OCI-LY7 (cell line): ENCODE data around the gene PCDH12. TPM values are rescaled to one million over a fixed set of nuclear protein-coding genes. Genes with fewer than 3 reads are reported as not detected.

ENCODE experiments used
- BruUV-seq: library from RNA; stranded (reverse); fragments of 400-500 nt; replicated peaks from 2 replicates; lab custom pipeline; 2021; lab: Mats Ljungman, UMichigan
- CTCF ChIA-PET: fragments of 300-600 bp; sonication (Branson Sonifier 250); formaldehyde crosslinking; loops from one replicate; lab custom pipeline; 2022; ENCODE audit warnings: antibody characterized with exemption; ENCODE audit not compliant: unreplicated experiment; lab: Charles Lee
- POLR2A ChIA-PET: fragments of 300-600 bp; sonication (Branson Sonifier 250); formaldehyde crosslinking; loops from one replicate; lab custom pipeline; 2022; ENCODE audit warnings: antibody characterized with exemption; lab: Charles Lee
- DNase-seq: peaks from one replicate; pipeline ENCODE4 v3.0.0-alpha.2; 2015; ENCODE audit warnings: low spot score
- H2AFZ ChIP-seq: fragments of 200-600 bp; sonication (generic), shearing (Covaris generic); 2 replicates; pipeline ENCODE4 v1.6.1; 2014; ENCODE audit warnings: mild to moderate bottlenecking, antibody characterized with exemption, low read length, moderate library complexity
- H3K27ac ChIP-seq: fragments of 200-600 bp; sonication (generic); 2 replicates; pipeline ENCODE4 v1.5.1; 2014; ENCODE audit warnings: mixed run types, low read depth, mild to moderate bottlenecking, moderate library complexity, low read length, inconsistent platforms; ENCODE audit not compliant: poor library complexity, severe bottlenecking
- H3K36me3 ChIP-seq: fragments of 200-600 bp; sonication (generic); 2 replicates; pipeline ENCODE4 v1.6.1; 2014; ENCODE audit warnings: mild to moderate bottlenecking, antibody characterized with exemption, low read length, moderate library complexity, mixed read lengths; ENCODE audit not compliant: insufficient read depth
- H3K4me1 ChIP-seq: fragments of 200-600 bp; sonication (generic); 2 replicates; pipeline ENCODE4 v1.5.1; 2014; ENCODE audit warnings: mild to moderate bottlenecking, low read length; ENCODE audit not compliant: insufficient read depth, poor library complexity, severe bottlenecking
- H3K4me2 ChIP-seq: fragments of 200-600 bp; sonication (generic); 2 replicates; pipeline ENCODE4 v1.6.1; 2014; ENCODE audit warnings: mild to moderate bottlenecking, low read length
- H3K4me3 ChIP-seq: fragments of 200-600 bp; sonication (generic); 2 replicates; pipeline ENCODE4 v1.5.1; 2014; ENCODE audit warnings: mild to moderate bottlenecking, low read depth, low read length; ENCODE audit not compliant: poor library complexity, severe bottlenecking
- H3K79me2 ChIP-seq: fragments of 200-600 bp; sonication (generic); 2 replicates; pipeline ENCODE4 v1.6.1; 2016; ENCODE audit warnings: low read depth, mild to moderate bottlenecking, low read length, moderate library complexity, mixed read lengths; ENCODE audit not compliant: insufficient read depth
- H3K9me2 ChIP-seq: fragments of 200-600 bp; sonication (generic); 2 replicates; pipeline ENCODE4 v1.6.1; 2016; ENCODE audit warnings: mild to moderate bottlenecking, low read length, mixed read lengths; ENCODE audit not compliant: insufficient read depth
- H3K9me3 ChIP-seq: fragments of 200-600 bp; sonication (generic); 2 replicates; pipeline ENCODE4 v1.6.1; 2014; ENCODE audit warnings: mild to moderate bottlenecking, mixed run types, low read length, mixed read lengths
- H4K20me1 ChIP-seq: fragments of 200-600 bp; sonication (generic); 2 replicates; pipeline ENCODE4 v1.6.1; 2014; ENCODE audit warnings: mild to moderate bottlenecking, antibody characterized with exemption, low read length, moderate library complexity, mixed read lengths; ENCODE audit not compliant: insufficient read depth
- CTCF ChIP-seq: fragments of 200-600 bp; sonication (generic); conservative IDR thresholded peaks from 2 replicates; pipeline ENCODE4 v1.5.1; 2014; ENCODE audit warnings: mild to moderate bottlenecking, antibody characterized with exemption, low read length, moderate library complexity, mixed read lengths
- EZH2phosphoT487 ChIP-seq: fragments of 200-600 bp; sonication (generic); IDR thresholded peaks from 2 replicates; pipeline ENCODE4 v1.6.1; 2018; ENCODE audit warnings: low read depth, borderline replicate concordance, mild to moderate bottlenecking, mixed run types, antibody characterized with exemption, low read length, moderate library complexity, mixed read lengths
- intact Hi-C: fragments of 100-400 bp; cut with micrococcal nuclease; formaldehyde crosslinking; loops from one replicate; pipeline ENCODE4 v1.10.0; 2022; ENCODE audit not compliant: unreplicated experiment
- total RNA-seq, 2 experiments: library from RNA; depleted of rRNA in 1 of 2; stranded (reverse); fragments of >200 nt in 1 of 2; shearing (Covaris generic) in 1 of 2; gene quantifications; 2 replicates each; pipeline ENCODE4 v1.2.3, GENCODE V29; 2014 to 2022

PCDH12 gene
- total RNA-seq, 2 experiments from 2014 or later = 0.03 TPM; not detected in 1

- intact Hi-C loops = no loop called here
Measured at GRCh38 chr5:141902015-141902814, 55.8 kb downstream of the PCDH12 start.

GRCh38 chr5:141898448-141899049 lies 59.5 kb downstream of the PCDH12 start:
- DNase-seq = no peak
- Histone ChIP-seq H3K9me2 (no peaks in the 10 kb centered on the region), H3K4me3 (no peak overlapping the region), H3K9me3 (no peaks in the 10 kb centered on the region), H3K79me2 (no peaks in the 10 kb centered on the region), H3K36me3 (no peaks in the 10 kb centered on the region), H2AFZ (no peak overlapping the region), H4K20me1 (no peaks in the 10 kb centered on the region), H3K4me1 (no peaks in the 10 kb centered on the region), H3K27ac (no peak overlapping the region), H3K4me2 (no peak overlapping the region)
- BruUV-seq = no TSS peak
- no peak for TF ChIP-seq EZH2phosphoT487
- TF ChIP-seq CTCF = no peak
- intact Hi-C loops = no loop called here
- ChIA-PET CTCF (no interaction called here), POLR2A (no interaction called here)

More at GRCh38 chr5:141902015-141902814, 55.8 kb downstream of the PCDH12 start:
- Histone ChIP-seq H3K27ac (no peak overlapping the region), H4K20me1 (no peaks in the 10 kb centered on the region), H3K79me2 (no peaks in the 10 kb centered on the region), H3K4me2 (no peak overlapping the region), H3K4me1 (no peaks in the 10 kb centered on the region), H2AFZ (no peak overlapping the region), H3K9me2 (no peaks in the 10 kb centered on the region), H3K36me3 (no peaks in the 10 kb centered on the region), H3K4me3 (no peak overlapping the region), H3K9me3 (no peaks in the 10 kb centered on the region)
- POLR2A ChIA-PET = interaction anchor here (0.5 to 1.2 kb wide), 4 partner anchors 11 to 227 kb away, joined by 3 to 8 read pairs (median 4); no protein-coding TSS in a partner anchor
- TF ChIP-seq CTCF (no peak), EZH2phosphoT487 (no peak)
- no TSS peak for BruUV-seq
- no peak for DNase-seq
- CTCF ChIA-PET = no interaction called here

- H2AFZ ChIP-seq = no peak overlapping the region
- no peak overlapping the region for H3K4me2 ChIP-seq
- H3K27ac ChIP-seq = no peak overlapping the region
- CTCF ChIA-PET = no interaction called here
- no peaks in the 10 kb centered on the region for H3K9me3 ChIP-seq
- no peaks in the 10 kb centered on the region for H4K20me1 ChIP-seq
- H3K4me3 ChIP-seq = no peak overlapping the region
- no peak for DNase-seq
- H3K4me1 ChIP-seq = no peaks in the 10 kb centered on the region
- TF ChIP-seq CTCF (no peak), EZH2phosphoT487 (no peak)
- POLR2A ChIA-PET = no interaction called here
- no peaks in the 10 kb centered on the region for H3K9me2 ChIP-seq
- H3K36me3 ChIP-seq = no peaks in the 10 kb centered on the region
- BruUV-seq = no TSS peak
- intact Hi-C loops = no loop called here
- H3K79me2 ChIP-seq = no peaks in the 10 kb centered on the region
Measured at GRCh38 chr5:141897425-141897824, 60.6 kb downstream of the PCDH12 start.
